ENCODE measurements around the gene NEXN. TPM values are rescaled to one million over a fixed set of nuclear protein-coding genes. Genes with fewer than 3 reads are reported as not detected.

The NEXN gene
- total RNA-seq, 3 donors from 2014 or later (not counting 1 experiment from before 2014, with no cell fraction given), result 0.85 to 1.4 (median 1.1) TPM

DNA sequence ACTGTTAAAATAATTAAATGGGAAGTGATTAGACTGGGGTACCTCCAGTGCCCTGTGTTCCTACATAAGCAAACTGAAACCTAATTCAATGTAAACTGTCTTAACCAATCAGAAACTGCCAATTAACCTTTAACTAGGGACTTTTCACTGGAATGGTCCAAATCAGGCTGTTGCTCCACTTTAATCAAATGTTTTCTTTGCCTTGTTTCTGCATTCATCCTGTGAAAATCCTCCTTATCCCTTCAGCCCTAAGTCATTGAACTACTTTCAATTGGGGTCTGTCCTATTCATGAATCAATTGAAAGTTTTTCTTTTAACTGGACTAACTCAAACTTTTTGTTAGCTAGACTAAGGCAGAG is 95.6 kb downstream of the NEXN start:
- Histone ChIP-seq H3K9me3 (ENCODE audit: control insufficient read depth, insufficient read depth, low read length) (no peaks in the 10 kb centered on the region), H3K27ac (ENCODE audit: low read length) (no peak overlapping the region), H3K36me3 (ENCODE audit: control insufficient read depth, insufficient read depth, low read length) (no peaks in the 10 kb centered on the region), H3K4me1 (ENCODE audit: control insufficient read depth, insufficient read depth, low read length) (peaks cover 5% of the 10 kb centered on the region), H3K4me3 (ENCODE audit: low read length) (no peak overlapping the region), H3K27me3 (ENCODE audit: control insufficient read depth, insufficient read depth, low read length) (no peaks in the 10 kb centered on the region)
- H3K4me1 Mint-ChIP-seq, result peaks cover 17 to 28% of the 10 kb centered on the region in 2 donors
- no peak overlapping the region for H3K4me3 Mint-ChIP-seq
- no peaks in the 10 kb centered on the region for H3K36me3 Mint-ChIP-seq
- intact Hi-C loops (cut with micrococcal nuclease), result no loop called here
- H3K27ac Mint-ChIP-seq, result peak overlapping the region in 1 of 2 donors; percentile 24
- TF ChIP-seq, protein P1, sequence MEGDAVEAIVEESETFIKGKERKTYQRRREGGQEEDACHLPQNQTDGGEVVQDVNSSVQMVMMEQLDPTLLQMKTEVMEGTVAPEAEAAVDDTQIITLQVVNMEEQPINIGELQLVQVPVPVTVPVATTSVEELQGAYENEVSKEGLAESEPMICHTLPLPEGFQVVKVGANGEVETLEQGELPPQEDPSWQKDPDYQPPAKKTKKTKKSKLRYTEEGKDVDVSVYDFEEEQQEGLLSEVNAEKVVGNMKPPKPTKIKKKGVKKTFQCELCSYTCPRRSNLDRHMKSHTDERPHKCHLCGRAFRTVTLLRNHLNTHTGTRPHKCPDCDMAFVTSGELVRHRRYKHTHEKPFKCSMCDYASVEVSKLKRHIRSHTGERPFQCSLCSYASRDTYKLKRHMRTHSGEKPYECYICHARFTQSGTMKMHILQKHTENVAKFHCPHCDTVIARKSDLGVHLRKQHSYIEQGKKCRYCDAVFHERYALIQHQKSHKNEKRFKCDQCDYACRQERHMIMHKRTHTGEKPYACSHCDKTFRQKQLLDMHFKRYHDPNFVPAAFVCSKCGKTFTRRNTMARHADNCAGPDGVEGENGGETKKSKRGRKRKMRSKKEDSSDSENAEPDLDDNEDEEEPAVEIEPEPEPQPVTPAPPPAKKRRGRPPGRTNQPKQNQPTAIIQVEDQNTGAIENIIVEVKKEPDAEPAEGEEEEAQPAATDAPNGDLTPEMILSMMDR (IDR thresholded peaks at IDR 0.05), result no peak
- no peaks in the 10 kb centered on the region for H3K27me3 Mint-ChIP-seq (ENCODE audit: low read depth in 2 of 2)
- no peak for DNase-seq
- no peaks in the 10 kb centered on the region for H3K9me3 Mint-ChIP-seq
- no peak for ATAC-seq

DNA sequence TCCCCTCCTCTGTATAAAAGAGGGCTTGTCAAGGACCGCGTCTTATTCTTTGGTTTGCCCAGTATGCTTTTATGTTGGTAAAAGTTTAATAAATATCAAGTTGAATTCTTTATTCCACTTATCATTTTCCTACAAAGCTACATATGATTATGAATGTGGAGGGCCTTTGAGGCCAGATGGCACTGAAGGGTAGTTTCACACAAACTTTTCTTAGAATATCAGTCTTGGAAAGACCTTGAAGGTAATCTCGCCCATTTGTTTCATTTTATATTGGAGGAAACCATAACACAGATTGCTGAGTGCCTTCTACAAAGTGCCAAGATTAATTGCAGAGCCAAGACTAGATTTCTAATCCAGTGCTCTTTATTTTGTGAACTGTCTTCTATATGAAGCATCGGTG is 96.2 kb downstream of the NEXN start:
- H3K27ac Mint-ChIP-seq, result no peak overlapping the region
- TF ChIP-seq, protein P1 (IDR thresholded peaks at IDR 0.05), result no peak

DNA sequence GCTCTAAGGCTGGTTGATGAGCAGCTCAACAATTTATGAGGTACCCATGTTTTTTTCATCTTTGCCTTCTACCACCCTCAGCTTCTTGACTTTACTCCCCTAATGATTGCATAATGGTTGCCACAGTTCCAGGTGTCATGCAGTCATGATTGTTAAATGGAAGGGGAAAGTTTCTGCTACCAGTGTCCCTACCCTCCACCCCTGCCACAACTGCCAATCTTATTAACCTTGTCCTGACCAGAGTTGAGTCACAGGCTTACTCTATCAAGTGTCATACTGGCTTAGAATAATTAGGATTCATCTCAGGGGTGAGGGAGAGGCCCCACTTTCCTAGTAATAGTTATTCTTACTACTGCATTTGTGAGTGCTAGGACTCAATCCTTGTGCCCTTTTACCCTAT is 98.4 kb downstream of the NEXN start:
- no peak for DNase-seq
- Histone ChIP-seq H3K9me3 (ENCODE audit: control insufficient read depth, insufficient read depth, low read length) (no peaks in the 10 kb centered on the region), H3K27me3 (ENCODE audit: control insufficient read depth, insufficient read depth, low read length) (no peaks in the 10 kb centered on the region), H3K27ac (ENCODE audit: low read length) (no peak overlapping the region), H3K36me3 (ENCODE audit: control insufficient read depth, insufficient read depth, low read length) (peaks cover 2% of the 10 kb centered on the region), H3K4me1 (ENCODE audit: control insufficient read depth, insufficient read depth, low read length) (no peaks in the 10 kb centered on the region), H3K4me3 (ENCODE audit: low read length) (no peak overlapping the region)
- H3K4me1 Mint-ChIP-seq, result peaks cover 17 to 30% of the 10 kb centered on the region in 2 donors
- no peak for ATAC-seq
- no peaks in the 10 kb centered on the region for H3K27me3 Mint-ChIP-seq (ENCODE audit: low read depth in 2 of 2)
- H3K4me3 Mint-ChIP-seq, result no peak overlapping the region
- H3K36me3 Mint-ChIP-seq, result no peaks in the 10 kb centered on the region
- TF ChIP-seq, protein P1 (IDR thresholded peaks at IDR 0.05), result no peak
- H3K27ac Mint-ChIP-seq, result no peak overlapping the region
- intact Hi-C loops (cut with micrococcal nuclease), result no loop called here
- H3K9me3 Mint-ChIP-seq, result no peaks in the 10 kb centered on the region

More for the DNA sequence above, 96.2 kb downstream of the NEXN start:
- Histone ChIP-seq H3K27me3 (ENCODE audit: control insufficient read depth, insufficient read depth, low read length) (no peaks in the 10 kb centered on the region), H3K27ac (ENCODE audit: low read length) (no peak overlapping the region), H3K36me3 (ENCODE audit: control insufficient read depth, insufficient read depth, low read length) (no peaks in the 10 kb centered on the region), H3K4me3 (ENCODE audit: low read length) (no peak overlapping the region), H3K4me1 (ENCODE audit: control insufficient read depth, insufficient read depth, low read length) (peaks cover 5% of the 10 kb centered on the region), H3K9me3 (ENCODE audit: control insufficient read depth, insufficient read depth, low read length) (no peaks in the 10 kb centered on the region)
- Mint-ChIP-seq H3K27me3 (ENCODE audit: low read depth in 2 of 2) (no peaks in the 10 kb centered on the region), H3K9me3 (no peaks in the 10 kb centered on the region), H3K36me3 (no peaks in the 10 kb centered on the region), H3K4me1 (peaks cover 17 to 29% of the 10 kb centered on the region in 2 donors), H3K4me3 (no peak overlapping the region)
- WGBS (ENCODE audit: insufficient coverage), result 100% methylated on average over 2 of the region's 4 CpGs
- ATAC-seq, result no peak
- no peak for DNase-seq
- intact Hi-C loops (cut with micrococcal nuclease), result no loop called here

DNA sequence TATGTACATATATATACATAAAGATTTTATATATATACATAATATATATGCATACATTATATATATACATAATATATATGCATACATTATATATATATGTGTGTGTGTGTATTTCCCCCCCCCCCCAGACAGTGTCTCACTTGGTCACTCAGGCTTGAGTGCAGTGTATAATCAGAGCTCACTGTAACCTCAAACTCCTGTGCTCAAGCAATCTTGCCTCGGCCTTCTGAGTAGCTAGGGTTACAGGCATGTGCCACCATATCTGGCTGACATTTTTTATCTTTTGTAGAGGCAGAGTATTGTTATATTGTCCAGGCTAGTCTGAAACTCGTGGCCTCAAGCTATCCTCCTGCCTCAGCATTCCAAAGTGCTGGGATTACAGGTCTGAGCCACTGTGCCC is 99.5 kb downstream of the NEXN start:
- H3K9me3 Mint-ChIP-seq, result no peaks in the 10 kb centered on the region
- peak overlapping the region in 1 of 2 donors; percentile 12 for H3K27ac Mint-ChIP-seq
- no peaks in the 10 kb centered on the region for H3K27me3 Mint-ChIP-seq (ENCODE audit: low read depth in 2 of 2)
- H3K27ac ChIP-seq (ENCODE audit: low read length), result no peak overlapping the region
- 98% methylated on average over 2 of the region's 2 CpGs for WGBS (ENCODE audit: insufficient coverage)
- H3K4me1 Mint-ChIP-seq, result peaks cover 17 to 30% of the 10 kb centered on the region in 2 donors
- no peaks in the 10 kb centered on the region for H3K9me3 ChIP-seq (ENCODE audit: control insufficient read depth, insufficient read depth, low read length)
- H3K36me3 Mint-ChIP-seq, result no peaks in the 10 kb centered on the region
- no peak overlapping the region for H3K4me3 ChIP-seq (ENCODE audit: low read length)
- intact Hi-C loops (cut with micrococcal nuclease), result no loop called here
- TF ChIP-seq, protein P1 (IDR thresholded peaks at IDR 0.05), result no peak
- H3K4me1 ChIP-seq (ENCODE audit: control insufficient read depth, insufficient read depth, low read length), result no peaks in the 10 kb centered on the region
- no peak overlapping the region for H3K4me3 Mint-ChIP-seq
- peaks cover 2% of the 10 kb centered on the region for H3K36me3 ChIP-seq (ENCODE audit: control insufficient read depth, insufficient read depth, low read length)
- H3K27me3 ChIP-seq (ENCODE audit: control insufficient read depth, insufficient read depth, low read length), result no peaks in the 10 kb centered on the region
- no peak for DNase-seq
- ATAC-seq, result no peak
